GM21367 (cell line): ENCODE measurements around the gene RBP5.

Experiments used
- ATAC-seq: cut with Tn5 transposase; IDR thresholded peaks from one replicate; pipeline ENCODE4 v1.9.1; 2021; ENCODE audit not compliant: unreplicated experiment

The RBP5 gene

GRCh38 chr12:7076493-7076892 is 52.2 kb downstream of the RBP5 start:
- no peak for ATAC-seq

GRCh38 chr12:7075939-7076338 is 52.8 kb downstream of the RBP5 start:
- ATAC-seq = no peak

GRCh38 chr12:7075518-7075917 is 53.2 kb downstream of the RBP5 start:
- no peak for ATAC-seq

GRCh38 chr12:7073946-7074345 is 54.7 kb downstream of the RBP5 start:
- ATAC-seq = no peak
